Progenitor cell of endocrine pancreas (in vitro differentiated cells): Measurements from ENCODE around the gene TPO. TPM values are rescaled to one million over a fixed set of nuclear protein-coding genes. Genes with fewer than 3 reads are reported as not detected.

ENCODE experiments used
- DNase-seq: peaks from one replicate; pipeline ENCODE4 v3.0.0; 2021; ENCODE audit warnings: low spot score; ENCODE audit not compliant: unreplicated experiment
- H3K27ac Mint-ChIP-seq: 2 replicates; pipeline ENCODE4 v1.8.0; 2021; ENCODE audit warnings: mild to moderate bottlenecking, moderate library complexity, mixed read lengths
- H3K27me3 Mint-ChIP-seq: 2 replicates; pipeline ENCODE4 v1.8.0; 2021; ENCODE audit warnings: mixed read lengths
- H3K36me3 Mint-ChIP-seq: 2 replicates; pipeline ENCODE4 v1.8.0; 2022; ENCODE audit warnings: mixed read lengths; ENCODE audit not compliant: insufficient read depth
- H3K4me1 Mint-ChIP-seq: 2 replicates; pipeline ENCODE4 v1.8.0; 2021; ENCODE audit warnings: low read depth, mixed read lengths
- H3K4me3 Mint-ChIP-seq: 2 replicates; pipeline ENCODE4 v1.8.0; 2021; ENCODE audit warnings: low read depth, mild to moderate bottlenecking, moderate library complexity, mixed read lengths
- H3K9me3 Mint-ChIP-seq: 2 replicates; pipeline ENCODE4 v1.8.0; 2021; ENCODE audit warnings: low read depth, mixed read lengths
- CTCF ChIP-seq: fragments of 200-600 bp; sonication (generic); IDR thresholded peaks from one replicate; pipeline ENCODE4 v1.5.0; 2021; ENCODE audit warnings: antibody characterized with exemption, mild to moderate bottlenecking; ENCODE audit not compliant: unreplicated experiment
- total RNA-seq: library from RNA; stranded (reverse); gene quantifications from 2 replicates; pipeline ENCODE4 v1.2.1, GENCODE V29; 2021

Gene TPO
- total RNA-seq, 1 donor from 2014 or later = not detected

- TF ChIP-seq CTCF = no peak
- no peaks in the 10 kb centered on the region for H3K36me3 Mint-ChIP-seq
- H3K9me3 Mint-ChIP-seq = no peaks in the 10 kb centered on the region
- no peak overlapping the region for H3K4me3 Mint-ChIP-seq
- no peak overlapping the region for H3K27ac Mint-ChIP-seq
- no peaks in the 10 kb centered on the region for H3K4me1 Mint-ChIP-seq
- peaks cover 6% of the 10 kb centered on the region for H3K27me3 Mint-ChIP-seq
- no peak for DNase-seq
Observed at GRCh38 chr2:1397350-1397749, 15.9 kb upstream of the TPO start.

- Mint-ChIP-seq H3K4me1 (no peaks in the 10 kb centered on the region), H3K4me3 (no peak overlapping the region), H3K36me3 (no peaks in the 10 kb centered on the region), H3K27ac (no peak overlapping the region), H3K27me3 (peaks cover 6% of the 10 kb centered on the region), H3K9me3 (no peaks in the 10 kb centered on the region)
- DNase-seq = no peak
- TF ChIP-seq CTCF = no peak
Observed at GRCh38 chr2:1398191-1398590, 15.1 kb upstream of the TPO start.

DNA sequence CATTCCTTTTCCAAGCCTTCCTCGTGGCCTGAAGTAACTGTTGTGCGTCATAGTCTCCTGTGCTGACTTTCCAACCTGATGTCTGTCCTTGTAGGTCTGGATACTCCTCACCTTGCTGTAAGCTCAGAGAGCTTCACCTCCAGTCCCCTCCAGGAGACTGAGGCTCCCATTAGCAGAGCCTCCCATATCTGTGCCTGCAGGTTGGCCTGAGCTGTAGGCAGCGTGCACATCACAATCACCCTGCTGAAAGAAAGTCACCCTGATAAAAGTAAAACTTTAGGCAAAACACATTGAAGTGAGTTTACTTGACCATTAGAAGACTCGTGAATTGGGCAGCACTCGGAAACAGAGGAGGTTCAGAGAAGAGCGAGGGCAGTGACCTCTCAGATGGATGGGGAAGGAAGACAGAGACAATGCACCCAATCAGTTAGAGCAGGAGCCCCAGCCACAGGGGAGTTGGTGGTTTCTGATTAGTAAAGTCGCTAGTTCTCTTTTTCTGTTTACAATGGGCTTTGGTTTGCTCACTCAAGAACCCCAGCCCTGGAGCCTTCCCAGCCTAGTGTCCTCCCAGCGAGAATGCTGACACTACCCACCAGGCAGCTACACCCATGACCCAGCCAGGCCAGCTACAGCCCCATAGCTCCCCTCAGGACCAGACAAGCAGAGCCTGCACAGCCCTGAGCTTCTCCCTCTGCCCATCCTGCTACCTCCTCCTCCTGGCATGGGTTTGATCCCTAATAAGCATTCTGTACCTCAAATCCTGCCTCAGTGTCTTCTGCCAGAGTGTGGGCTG lies 12.1 kb upstream of the TPO start:
- Mint-ChIP-seq H3K4me1 (peaks cover 2% of the 10 kb centered on the region), H3K9me3 (no peaks in the 10 kb centered on the region)
- TF ChIP-seq CTCF = no peak

DNA sequence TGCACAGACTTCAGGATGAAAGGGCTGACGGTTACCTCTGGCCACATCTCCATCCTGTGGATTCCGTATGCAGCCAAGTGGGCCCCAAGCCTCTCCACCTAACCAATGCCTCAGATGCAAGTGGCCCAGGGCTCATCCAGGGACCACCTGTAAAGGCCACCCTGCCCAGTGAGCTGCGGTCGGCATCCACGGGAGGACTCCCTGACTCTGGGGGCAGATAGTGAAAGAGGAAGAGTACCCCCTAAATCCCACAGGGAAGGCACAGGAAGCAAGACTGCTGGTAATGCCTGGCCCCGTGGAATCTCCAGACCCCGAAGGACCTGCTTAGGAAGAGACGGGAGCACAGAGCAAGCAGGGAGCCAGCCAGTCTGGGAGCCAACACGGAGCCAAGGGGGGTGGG lies 11.2 kb upstream of the TPO start:
- Mint-ChIP-seq H3K27ac (no peak overlapping the region), H3K36me3 (no peaks in the 10 kb centered on the region), H3K27me3 (peaks cover 9% of the 10 kb centered on the region), H3K4me3 (no peak overlapping the region), H3K9me3 (no peaks in the 10 kb centered on the region), H3K4me1 (peaks cover 2% of the 10 kb centered on the region)
- no peak for TF ChIP-seq CTCF
- no peak for DNase-seq

More for the DNA sequence above, 12.1 kb upstream of the TPO start:
- Mint-ChIP-seq H3K27ac (no peak overlapping the region), H3K4me3 (no peak overlapping the region), H3K36me3 (no peaks in the 10 kb centered on the region), H3K27me3 (peaks cover 6% of the 10 kb centered on the region)
- DNase-seq = no peak

DNA sequence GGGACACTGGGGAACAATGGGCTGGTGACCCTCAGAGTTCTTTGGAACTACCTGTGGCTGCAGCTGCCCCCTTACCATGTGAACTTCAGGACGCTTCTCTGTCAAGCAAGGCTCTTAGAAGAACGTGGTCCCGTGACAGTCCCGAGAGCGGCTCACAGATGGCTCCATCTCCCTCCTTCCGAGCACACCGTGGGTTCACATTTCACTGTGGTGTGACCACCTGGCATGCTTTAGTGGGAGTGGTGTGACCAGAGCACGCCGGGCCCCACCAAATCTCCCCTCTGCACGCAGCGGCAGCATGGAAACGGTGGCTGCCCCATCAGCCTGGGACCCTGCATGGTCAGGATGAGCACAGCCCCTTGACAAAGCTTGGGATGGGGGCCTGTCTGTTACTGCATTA lies 9.7 kb upstream of the TPO start:
- Mint-ChIP-seq H3K4me1 (peaks cover 2% of the 10 kb centered on the region), H3K36me3 (no peaks in the 10 kb centered on the region), H3K27me3 (peaks cover 6% of the 10 kb centered on the region), H3K9me3 (no peaks in the 10 kb centered on the region), H3K4me3 (no peak overlapping the region), H3K27ac (no peak overlapping the region)
- no peak for TF ChIP-seq CTCF
- DNase-seq = no peak
